Ectodermal cell (in vitro differentiated cells): ENCODE measurements around the gene ACE2.

Experiments
- H3K27ac ChIP-seq: 2 replicates; pipeline ENCODE4 v1.7.0; 2013; ENCODE audit warnings: mild to moderate bottlenecking, low read depth, low read length; ENCODE audit not compliant: insufficient read depth, poor library complexity, severe bottlenecking
- H3K27me3 ChIP-seq: 2 replicates; pipeline ENCODE4 v1.7.0; 2013; ENCODE audit warnings: mild to moderate bottlenecking, low read length; ENCODE audit not compliant: insufficient read depth, control insufficient read depth, poor library complexity, severe bottlenecking
- H3K36me3 ChIP-seq: one replicate; pipeline ENCODE4 v1.7.0; 2013; ENCODE audit warnings: low read length; ENCODE audit not compliant: control insufficient read depth, insufficient read depth
- H3K4me1 ChIP-seq: one replicate; pipeline ENCODE4 v1.7.0; 2013; ENCODE audit warnings: low read length; ENCODE audit not compliant: control insufficient read depth, insufficient read depth
- H3K4me3 ChIP-seq: 2 replicates; pipeline ENCODE4 v1.7.0; 2013; ENCODE audit warnings: low read depth, low read length, control low read depth; ENCODE audit not compliant: insufficient read depth
- H3K9me3 ChIP-seq: 2 replicates; pipeline ENCODE4 v1.7.0; 2013; ENCODE audit warnings: mild to moderate bottlenecking, low read length, moderate library complexity; ENCODE audit not compliant: control insufficient read depth
- WGBS, 2 experiments: methylation state at CpG; one replicate each; pipeline ENCODE4 v1.1.7; 2013; ENCODE audit warnings: missing lambda C conversion rate in 2 of 2; 5-methylcytosine and 5-hydroxymethylcytosine counted together

ACE2 gene

DNA sequence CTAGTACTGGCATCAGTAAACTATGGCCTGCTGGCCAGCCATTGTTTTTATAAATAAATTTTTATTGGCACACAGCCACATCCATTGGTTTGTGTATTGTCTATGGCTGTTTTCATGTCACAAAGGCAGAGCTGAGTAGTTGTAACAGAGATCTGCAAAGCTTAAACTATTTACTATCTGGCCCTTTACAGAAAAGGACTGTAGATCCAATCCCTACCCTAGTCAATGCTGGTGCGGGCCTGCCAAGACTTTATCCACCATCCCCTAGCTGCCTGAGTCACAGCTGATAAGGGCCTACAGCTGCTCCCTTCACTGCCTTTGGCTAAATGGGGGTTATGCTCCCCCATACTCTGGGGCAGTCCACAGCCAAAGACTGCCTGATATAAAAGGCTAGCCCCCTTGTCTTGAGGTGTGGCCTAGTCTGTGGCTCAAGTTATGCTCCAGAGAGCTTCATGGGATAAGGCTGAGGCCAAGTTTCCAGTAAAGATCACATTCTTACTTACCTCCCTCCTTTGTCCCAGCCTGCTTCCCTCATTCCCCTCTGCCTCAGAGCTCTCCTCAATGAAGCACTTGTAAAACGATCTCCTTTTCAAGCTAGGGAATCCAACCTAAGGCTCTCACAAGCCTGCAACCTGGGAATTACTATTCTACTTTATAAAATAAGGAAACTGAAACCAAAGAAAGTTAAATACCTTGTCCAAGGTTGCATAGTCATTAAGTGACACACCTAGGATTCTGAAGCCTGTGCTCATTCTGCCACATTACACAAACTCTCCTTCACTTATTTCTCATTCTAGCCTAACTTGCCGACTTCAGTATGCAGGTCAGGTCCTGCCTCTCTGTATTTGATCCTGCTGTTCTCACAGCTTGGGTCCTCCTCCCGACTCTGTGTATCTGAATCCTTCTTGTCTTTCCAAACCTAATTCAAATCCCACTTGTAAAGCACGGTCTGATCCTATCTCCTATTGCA, 20.7 kb downstream of the ACE2 start:
- 34 to 35% methylated on average over 5 of the region's 5 CpGs for WGBS, 2 experiments
- no peaks in the 10 kb centered on the region for H3K27me3 ChIP-seq
- no peaks in the 10 kb centered on the region for H3K9me3 ChIP-seq
- H3K4me3 ChIP-seq: no peak overlapping the region
- no peak overlapping the region for H3K27ac ChIP-seq
- H3K36me3 ChIP-seq: no peaks in the 10 kb centered on the region
- no peaks in the 10 kb centered on the region for H3K4me1 ChIP-seq

DNA sequence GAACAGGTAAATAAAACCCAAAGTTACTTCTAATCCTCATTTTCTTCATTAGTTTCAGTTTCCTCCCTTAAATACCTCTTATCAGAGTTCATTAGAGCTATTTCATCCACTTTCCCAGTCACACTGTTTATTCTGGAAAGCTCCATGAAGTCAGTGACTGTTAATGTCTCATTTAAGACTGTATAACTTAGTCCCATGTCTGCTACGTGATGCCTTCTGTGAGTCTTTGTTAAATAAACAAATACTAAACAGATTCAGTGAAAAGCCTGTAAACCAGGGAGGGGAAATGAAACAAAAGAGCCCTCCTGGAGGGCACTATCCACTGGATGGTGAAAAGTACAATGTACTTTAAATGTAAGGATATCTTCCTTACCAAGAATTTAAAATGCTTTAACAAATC, 24.7 kb downstream of the ACE2 start:
- Histone ChIP-seq H3K4me3 (no peak overlapping the region), H3K4me1 (no peaks in the 10 kb centered on the region), H3K9me3 (no peaks in the 10 kb centered on the region), H3K27ac (no peak overlapping the region), H3K27me3 (no peaks in the 10 kb centered on the region), H3K36me3 (no peaks in the 10 kb centered on the region)
- WGBS, 2 experiments: no CpG with 5 or more reads among the region's 1 CpG

DNA sequence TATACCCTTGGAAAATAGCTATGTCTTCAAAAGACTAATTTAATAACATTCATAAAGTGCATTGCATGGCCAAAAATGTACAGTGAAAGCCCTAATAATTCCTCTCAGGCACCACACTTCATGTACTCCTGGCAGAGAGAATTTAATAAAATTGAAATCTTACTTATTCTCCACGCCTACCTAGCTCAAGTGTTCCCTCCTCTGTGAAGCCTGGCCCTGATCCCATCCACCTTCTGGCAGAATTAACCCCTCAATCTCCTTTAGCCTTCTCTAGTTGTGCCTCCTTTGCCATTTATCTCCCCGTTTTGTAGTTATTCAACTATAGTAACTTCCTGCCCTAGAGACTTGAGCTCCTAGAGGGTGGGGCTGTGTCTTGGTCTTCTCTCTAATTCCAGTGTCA, 26.7 kb downstream of the ACE2 start:
- no peaks in the 10 kb centered on the region for H3K36me3 ChIP-seq
- no peaks in the 10 kb centered on the region for H3K9me3 ChIP-seq
- WGBS, 2 experiments: 75 to 82% methylated on average over 1 to 2 of the region's 2 CpGs
- H3K27ac ChIP-seq: no peak overlapping the region
- no peaks in the 10 kb centered on the region for H3K27me3 ChIP-seq
- no peak overlapping the region for H3K4me3 ChIP-seq
- H3K4me1 ChIP-seq: no peaks in the 10 kb centered on the region

DNA sequence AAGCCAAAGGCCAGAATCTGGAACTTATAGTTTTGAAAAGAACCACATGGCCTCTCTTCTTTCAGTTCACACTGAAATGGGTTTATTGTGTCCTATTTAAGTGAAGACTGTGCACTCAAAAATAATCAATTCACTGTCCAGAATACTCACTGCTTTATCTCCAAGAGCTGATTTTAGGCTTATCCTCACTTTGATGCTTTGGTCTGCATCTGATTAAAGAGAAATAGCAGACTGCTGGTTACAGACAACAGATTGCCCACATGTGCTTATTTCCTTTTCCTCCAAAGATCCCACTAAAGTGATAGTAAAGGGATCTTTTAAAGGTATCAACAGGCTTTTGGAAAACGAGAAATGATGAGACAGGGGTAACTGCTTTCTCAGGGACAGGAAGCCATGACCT, 30.6 kb downstream of the ACE2 start:
- H3K36me3 ChIP-seq: no peaks in the 10 kb centered on the region
- no peak overlapping the region for H3K4me3 ChIP-seq
- H3K27ac ChIP-seq: no peak overlapping the region
- H3K27me3 ChIP-seq: no peaks in the 10 kb centered on the region
- no peaks in the 10 kb centered on the region for H3K4me1 ChIP-seq
- H3K9me3 ChIP-seq: no peaks in the 10 kb centered on the region
- WGBS, 2 experiments: 100% methylated on average over 1 of the region's 1 CpG

DNA sequence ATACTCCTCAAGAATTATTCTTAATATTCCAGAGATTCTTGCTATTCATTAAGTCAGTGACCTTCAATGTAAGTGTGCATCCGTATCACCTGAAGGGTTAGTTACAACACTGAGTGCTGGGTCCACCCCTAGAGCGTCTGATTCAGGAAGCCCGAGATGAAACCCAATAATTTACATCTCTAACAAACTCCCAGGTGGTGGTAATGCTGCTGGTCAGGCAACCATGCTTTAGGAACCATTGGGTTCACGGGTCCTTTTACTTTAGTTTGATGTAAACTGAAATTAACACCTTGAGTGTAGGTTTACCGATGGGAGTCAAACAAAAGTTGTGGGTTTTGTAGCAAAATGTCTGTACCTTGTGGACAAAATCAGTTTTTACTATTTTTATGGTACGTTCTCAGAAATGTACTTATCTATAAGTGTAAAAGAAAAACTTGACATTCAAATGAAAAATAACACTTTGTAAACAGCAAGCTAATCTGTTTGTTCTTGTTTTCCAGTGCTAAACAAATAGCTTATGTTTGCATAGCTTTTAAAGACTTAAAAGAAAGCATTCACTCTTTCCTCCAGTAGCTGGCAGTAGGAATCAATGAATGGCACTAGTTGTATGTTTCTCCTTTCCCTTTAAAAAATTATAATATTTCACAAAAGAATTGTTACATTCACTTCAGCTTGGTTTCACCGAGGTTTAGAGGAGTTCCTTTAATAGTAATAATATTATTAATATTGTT, 32.7 kb downstream of the ACE2 start:
- no peak overlapping the region for H3K27ac ChIP-seq
- H3K4me1 ChIP-seq: no peaks in the 10 kb centered on the region
- H3K27me3 ChIP-seq: no peaks in the 10 kb centered on the region
- 42 to 49% methylated on average over 3 to 6 of the region's 7 CpGs for WGBS, 2 experiments
- no peak overlapping the region for H3K4me3 ChIP-seq
- H3K9me3 ChIP-seq: no peaks in the 10 kb centered on the region
- H3K36me3 ChIP-seq: no peaks in the 10 kb centered on the region

GRCh38 chrX:15567267-15567666, 33.5 kb downstream of the ACE2 start:
- no peaks in the 10 kb centered on the region for H3K27me3 ChIP-seq
- H3K9me3 ChIP-seq: no peaks in the 10 kb centered on the region
- H3K4me1 ChIP-seq: no peaks in the 10 kb centered on the region
- no peaks in the 10 kb centered on the region for H3K36me3 ChIP-seq
- H3K4me3 ChIP-seq: no peak overlapping the region
- 100% methylated on average over 1 of the region's 1 CpG; no CpG with 5 or more reads in 1 of the 2 experiments for WGBS, 2 experiments
- no peak overlapping the region for H3K27ac ChIP-seq

- H3K36me3 ChIP-seq: no peaks in the 10 kb centered on the region
- no CpG with 5 or more reads among the region's 1 CpG for WGBS, 2 experiments
- no peak overlapping the region for H3K27ac ChIP-seq
- H3K27me3 ChIP-seq: no peaks in the 10 kb centered on the region
- H3K4me1 ChIP-seq: no peaks in the 10 kb centered on the region
- no peak overlapping the region for H3K4me3 ChIP-seq
- H3K9me3 ChIP-seq: no peaks in the 10 kb centered on the region
Measured at GRCh38 chrX:15566244-15566643, 34.5 kb downstream of the ACE2 start.

DNA sequence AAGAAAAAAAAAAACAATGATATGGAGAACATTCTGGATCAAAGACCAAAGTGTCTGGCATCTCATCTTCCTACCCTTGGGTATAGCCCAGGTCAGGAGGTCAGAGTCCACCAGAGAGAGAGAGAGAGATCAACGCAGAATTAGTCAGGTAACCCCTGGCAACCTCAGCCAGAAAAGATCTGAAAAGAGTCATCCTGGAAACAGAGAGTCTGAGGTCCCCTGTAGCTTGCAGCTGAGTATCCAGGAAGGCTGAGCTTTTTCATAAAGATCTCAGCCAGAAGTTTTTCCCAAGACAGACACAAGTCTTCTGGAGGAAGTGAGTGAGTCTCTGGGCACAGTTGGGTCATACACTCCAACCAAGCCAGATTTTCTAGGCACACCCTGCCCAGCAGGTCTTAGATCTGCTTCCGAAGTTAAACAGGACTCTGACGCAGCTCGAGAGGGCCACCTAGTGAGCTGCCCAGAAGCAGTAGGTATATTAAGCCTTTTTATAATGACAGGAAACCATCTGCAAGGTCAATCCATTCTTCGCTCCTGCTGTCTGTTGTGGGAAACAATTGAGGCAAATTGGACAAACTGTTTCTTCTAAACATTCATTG, 35.7 kb downstream of the ACE2 start:
- Histone ChIP-seq H3K9me3 (no peaks in the 10 kb centered on the region), H3K36me3 (no peaks in the 10 kb centered on the region), H3K4me3 (no peak overlapping the region), H3K27ac (no peak overlapping the region), H3K4me1 (no peaks in the 10 kb centered on the region), H3K27me3 (no peaks in the 10 kb centered on the region)
- WGBS, 2 experiments: 23 to 24% methylated on average over 5 of the region's 5 CpGs

DNA sequence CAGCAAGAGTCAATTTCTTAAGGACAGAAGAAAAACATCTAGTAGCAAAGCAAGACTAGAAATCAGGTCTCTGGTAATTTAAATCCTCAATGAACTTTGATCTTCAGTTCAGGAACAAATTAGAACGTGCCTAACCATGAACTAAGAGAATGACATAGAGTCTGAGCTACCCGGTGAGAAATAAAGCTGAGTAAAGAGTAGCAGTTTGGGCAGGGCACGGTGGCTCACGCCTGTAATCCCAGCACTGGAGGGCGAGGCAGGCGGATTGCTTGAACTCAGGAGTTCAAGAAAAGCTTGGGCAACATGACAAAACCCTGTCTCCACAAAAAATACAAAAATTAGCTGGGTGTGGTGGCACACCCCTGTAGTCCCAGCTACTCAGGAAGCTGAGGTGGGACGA, 37.7 kb downstream of the ACE2 start:
- Histone ChIP-seq H3K27me3 (no peaks in the 10 kb centered on the region), H3K4me1 (no peaks in the 10 kb centered on the region), H3K27ac (no peak overlapping the region), H3K9me3 (no peaks in the 10 kb centered on the region), H3K36me3 (no peaks in the 10 kb centered on the region), H3K4me3 (no peak overlapping the region)
- WGBS, 2 experiments: 84 to 89% methylated on average over 7 of the region's 7 CpGs

DNA sequence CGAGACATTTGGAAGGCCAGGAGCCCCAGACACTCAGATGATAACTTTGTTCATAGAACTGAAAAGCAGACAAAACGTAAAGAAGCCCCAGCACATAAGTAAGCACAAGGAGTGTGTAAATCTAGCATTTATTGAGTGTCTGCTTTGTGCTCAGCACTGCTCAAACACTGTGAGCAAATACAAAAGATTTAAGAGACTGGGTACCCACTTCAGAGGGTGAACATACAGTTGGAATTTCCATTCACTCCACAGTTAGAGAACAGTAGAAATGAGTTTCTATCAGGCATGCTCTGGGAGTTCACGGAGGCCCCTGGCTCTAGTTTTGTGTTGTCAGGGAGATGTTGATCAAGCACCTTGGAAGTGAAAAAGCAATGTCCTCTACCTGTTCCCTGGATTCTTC, 39.8 kb downstream of the ACE2 start:
- no peak overlapping the region for H3K4me3 ChIP-seq
- H3K36me3 ChIP-seq: no peaks in the 10 kb centered on the region
- H3K27me3 ChIP-seq: no peaks in the 10 kb centered on the region
- H3K9me3 ChIP-seq: no peaks in the 10 kb centered on the region
- no peaks in the 10 kb centered on the region for H3K4me1 ChIP-seq
- WGBS, 2 experiments: 88 to 93% methylated on average over 2 to 3 of the region's 3 CpGs
- H3K27ac ChIP-seq: no peak overlapping the region
